Transverse colon (tissue), 4 donors: Measurements from ENCODE around the gene C4orf54. TPM values are rescaled to one million over a fixed set of nuclear protein-coding genes. Genes with fewer than 3 reads are reported as not detected.

Experiments used
- DNase-seq: peaks from one replicate; pipeline ENCODE4 v3.0.0-alpha.2; 2019
- H3K27ac ChIP-seq, 4 donors: fragments of 200-600 bp; sonication (generic); 2 replicates each; pipeline ENCODE4 v1.5.1; 2016 to 2018; ENCODE audit warnings: inconsistent platforms in 4 of 4
- H3K27me3 ChIP-seq: fragments of 200-600 bp; sonication (generic); 2 replicates; pipeline ENCODE4 v1.5.1; 2017; ENCODE audit warnings: inconsistent platforms
- H3K36me3 ChIP-seq, 4 donors: fragments of 200-600 bp; sonication (generic); 2 replicates each; pipeline ENCODE4 v1.5.1; 2017 to 2019; ENCODE audit warnings: inconsistent platforms in 4 of 4
- H3K4me1 ChIP-seq, 4 donors: fragments of 200-600 bp; sonication (generic); 2 replicates each; pipeline ENCODE4 v1.5.1; 2017 to 2020; ENCODE audit warnings: inconsistent platforms in 4 of 4
- H3K4me3 ChIP-seq, 4 donors: fragments of 200-600 bp; sonication (generic); 1 replicate in 1 of 4; 2 replicates in 3 of 4; pipeline versions ENCODE4 v1.5.1 to v1.6.1; 2017 to 2019; ENCODE audit warnings: inconsistent platforms in 4 of 4
- H3K9me3 ChIP-seq, 2 donors: fragments of 200-600 bp; sonication (generic); 2 replicates each; pipeline ENCODE4 v1.5.1; 2017 to 2019; ENCODE audit warnings: inconsistent platforms in 2 of 2
- EP300 ChIP-seq: sonication (generic); formaldehyde crosslinking; IDR thresholded peaks from one replicate; pipeline ENCODE4 v1.6.1; 2017; ENCODE audit warnings: antibody characterized with exemption, low read depth
- POLR2A ChIP-seq: fragments of 450-650 bp; IDR thresholded peaks from one replicate; pipeline ENCODE4 v1.6.1; 2016; ENCODE audit warnings: antibody characterized with exemption, mild to moderate bottlenecking, moderate library complexity
- POLR2AphosphoS5 ChIP-seq, 3 donors: sonication (generic); formaldehyde crosslinking; IDR thresholded peaks; one replicate each; pipeline ENCODE4 v1.6.1; 2016; ENCODE audit warnings: antibody characterized with exemption in 3 of 3
- WGBS, 2 donors: methylation state at CpG; one replicate each; pipeline ENCODE4 v1.1.5; 2018; ENCODE audit warnings: low coverage in 1 of 2; 5-methylcytosine and 5-hydroxymethylcytosine counted together
- in situ Hi-C, 4 donors: fragments of 200-750 bp; cut with MboI; loops; one replicate each; pipeline versions ENCODE4 v1.15.0 to v1.15.1; 2017; ENCODE audit warnings: low sequenced_read_pairs in 3 of 4, low pct_ligation_motif_present in 1 of 4, low pct_unique_long_range_greater_than_20kb in 1 of 4
- intact Hi-C: fragments of 100-400 bp; cut with DNase I; formaldehyde crosslinking; loops from one replicate; pipeline ENCODE4 v1.15.1; 2023; ENCODE audit warnings: low total_unique reads
- total RNA-seq, 4 donors: library from RNA; depleted of rRNA; stranded (reverse); fragments of >200 nt; gene quantifications; one replicate each; pipeline ENCODE4 v1.1.0, GENCODE V29; 2016
- TF ChIP-seq, protein P1 (sequence below), 5 experiments: fragments of 200-600 bp in 3 of 5; fragments of 450-650 bp in 2 of 5; sonication (generic) in 3 of 5; IDR thresholded peaks; 1 replicate in 2 of 5; 2 replicates in 3 of 5; pipeline ENCODE4 v1.5.1; 2016 to 2017; ENCODE audit warnings: antibody characterized with exemption in 5 of 5, inconsistent platforms in 3 of 5, mild to moderate bottlenecking in 2 of 5, moderate library complexity in 1 of 5

The C4orf54 gene
- total RNA-seq, 4 donors from 2014 or later = not detected

DNA sequence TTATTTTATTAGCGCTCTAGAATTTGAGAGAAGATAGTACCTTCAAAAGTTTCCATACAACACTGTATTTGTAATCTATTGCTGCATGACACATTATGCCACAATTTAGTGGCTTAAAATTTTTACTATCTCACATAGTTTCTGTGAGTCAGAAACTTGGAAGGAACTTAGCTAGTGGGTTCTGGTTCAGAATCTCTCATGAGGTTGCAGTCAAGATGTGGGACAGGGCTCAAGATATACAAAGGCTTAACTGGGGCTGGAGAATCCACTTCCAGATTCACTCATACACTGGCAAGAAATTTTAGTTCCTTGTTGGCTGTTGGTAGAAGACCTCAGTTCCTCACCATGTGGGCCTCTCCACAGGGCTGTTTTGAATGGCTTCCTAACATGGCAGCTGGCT is 11.5 kb upstream of the C4orf54 start:
- Histone ChIP-seq H3K4me1 (no peaks in the 10 kb centered on the region), H3K27me3 (no peaks in the 10 kb centered on the region), H3K27ac (no peak overlapping the region), H3K36me3 (no peaks in the 10 kb centered on the region), H3K4me3 (no peak overlapping the region), H3K9me3 (peaks cover 6 to 12% of the 10 kb centered on the region in 2 donors)
- in situ Hi-C loops = no loop called here
- DNase-seq = no peak
- WGBS, 2 donors = 91 to 94% methylated on average over 1 of the region's 1 CpG
- no peak for TF ChIP-seq POLR2A
- intact Hi-C loops = no loop called here

DNA sequence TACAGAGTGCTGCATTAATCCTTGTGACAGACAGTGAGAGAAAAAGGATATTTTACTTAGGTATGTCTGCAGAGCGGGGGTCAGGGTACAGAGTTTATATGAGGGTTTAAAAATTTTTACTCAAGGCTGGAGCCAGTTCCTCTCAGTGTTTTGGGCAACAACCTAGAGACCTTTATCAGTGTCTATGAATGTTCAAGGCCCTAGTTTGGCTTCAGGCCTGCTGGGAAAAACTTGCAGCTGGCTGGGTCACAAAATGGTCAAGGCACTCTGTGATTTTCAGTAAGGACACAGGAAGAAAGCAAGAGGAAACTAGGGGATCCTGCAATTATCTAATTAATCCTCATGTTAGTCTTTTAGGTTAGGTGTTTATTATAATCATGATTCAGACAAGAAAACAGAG is 10.8 kb upstream of the C4orf54 start:
- in situ Hi-C loops = no loop called here

DNA sequence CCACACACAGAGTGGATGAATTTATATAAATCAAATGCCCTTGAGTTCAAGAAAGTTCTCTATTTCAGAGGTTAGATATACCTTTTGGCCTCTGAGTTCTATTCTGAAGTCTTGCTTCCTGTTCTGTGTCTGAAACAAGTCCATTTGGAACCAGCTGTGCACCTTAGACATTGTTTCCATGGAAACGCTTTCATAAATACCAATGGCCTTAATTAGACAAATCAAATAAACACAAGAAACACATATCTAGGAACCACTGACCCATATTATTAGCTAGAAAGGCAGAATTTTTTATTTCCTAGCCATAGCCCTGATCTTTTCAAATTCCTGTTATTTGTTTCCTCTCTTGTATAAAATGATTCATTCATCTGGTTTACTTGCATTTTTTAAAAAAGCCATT is 8.4 kb upstream of the C4orf54 start:
- in situ Hi-C loops = no loop called here
- H3K27ac ChIP-seq = no peak overlapping the region
- TF ChIP-seq POLR2A = no peak
- no peak for TF ChIP-seq POLR2AphosphoS5 (IDR thresholded peaks at IDR 0.05)
- no peak for TF ChIP-seq EP300
- TF ChIP-seq, protein P1, sequence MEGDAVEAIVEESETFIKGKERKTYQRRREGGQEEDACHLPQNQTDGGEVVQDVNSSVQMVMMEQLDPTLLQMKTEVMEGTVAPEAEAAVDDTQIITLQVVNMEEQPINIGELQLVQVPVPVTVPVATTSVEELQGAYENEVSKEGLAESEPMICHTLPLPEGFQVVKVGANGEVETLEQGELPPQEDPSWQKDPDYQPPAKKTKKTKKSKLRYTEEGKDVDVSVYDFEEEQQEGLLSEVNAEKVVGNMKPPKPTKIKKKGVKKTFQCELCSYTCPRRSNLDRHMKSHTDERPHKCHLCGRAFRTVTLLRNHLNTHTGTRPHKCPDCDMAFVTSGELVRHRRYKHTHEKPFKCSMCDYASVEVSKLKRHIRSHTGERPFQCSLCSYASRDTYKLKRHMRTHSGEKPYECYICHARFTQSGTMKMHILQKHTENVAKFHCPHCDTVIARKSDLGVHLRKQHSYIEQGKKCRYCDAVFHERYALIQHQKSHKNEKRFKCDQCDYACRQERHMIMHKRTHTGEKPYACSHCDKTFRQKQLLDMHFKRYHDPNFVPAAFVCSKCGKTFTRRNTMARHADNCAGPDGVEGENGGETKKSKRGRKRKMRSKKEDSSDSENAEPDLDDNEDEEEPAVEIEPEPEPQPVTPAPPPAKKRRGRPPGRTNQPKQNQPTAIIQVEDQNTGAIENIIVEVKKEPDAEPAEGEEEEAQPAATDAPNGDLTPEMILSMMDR (IDR thresholded peaks at IDR 0.05) = no peak
- no peaks in the 10 kb centered on the region for H3K36me3 ChIP-seq
- H3K9me3 ChIP-seq = no peaks in the 10 kb centered on the region
- H3K27me3 ChIP-seq = no peaks in the 10 kb centered on the region
- no peak overlapping the region for H3K4me3 ChIP-seq
- 64 to 73% methylated on average over 1 of the region's 1 CpG for WGBS, 2 donors
- intact Hi-C loops = no loop called here
- no peak for DNase-seq
- H3K4me1 ChIP-seq = no peaks in the 10 kb centered on the region

More for the DNA sequence above, 10.8 kb upstream of the C4orf54 start:
- Histone ChIP-seq H3K4me3 (no peak overlapping the region), H3K9me3 (peaks cover 2 to 12% of the 10 kb centered on the region in 2 donors), H3K27me3 (no peaks in the 10 kb centered on the region), H3K36me3 (no peaks in the 10 kb centered on the region), H3K27ac (no peak overlapping the region), H3K4me1 (no peaks in the 10 kb centered on the region)
- no peak for DNase-seq
- TF ChIP-seq, protein P1 (IDR thresholded peaks at IDR 0.05) = no peak
- TF ChIP-seq POLR2A (no peak), POLR2AphosphoS5 (IDR thresholded peaks at IDR 0.05) (no peak), EP300 (no peak)
- WGBS, 2 donors = 86 to 89% methylated on average over 1 of the region's 1 CpG
- intact Hi-C loops = no loop called here

DNA sequence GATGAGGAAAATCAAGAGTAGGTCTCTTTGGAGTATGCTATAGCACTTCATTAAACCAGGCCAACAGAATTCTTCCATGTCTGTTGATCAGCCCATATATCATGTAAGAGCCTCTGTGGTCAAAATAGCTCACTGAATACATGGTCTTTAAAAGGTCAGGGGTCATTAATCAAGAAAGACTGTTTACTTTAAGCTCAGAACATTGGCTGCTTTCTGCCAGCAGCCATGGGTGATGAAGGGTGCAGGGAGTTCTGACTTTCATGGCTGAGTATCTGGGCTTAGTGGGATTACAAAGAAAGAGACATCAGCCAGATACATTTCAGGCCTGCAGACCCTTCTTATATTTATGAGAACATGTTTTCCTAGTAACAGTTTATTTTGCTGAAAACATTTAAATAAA is 7.1 kb upstream of the C4orf54 start:
- in situ Hi-C loops = no loop called here
- no peaks in the 10 kb centered on the region for H3K27me3 ChIP-seq
- H3K9me3 ChIP-seq = no peaks in the 10 kb centered on the region
- H3K4me1 ChIP-seq = no peaks in the 10 kb centered on the region
- TF ChIP-seq POLR2A = no peak
- no peak for TF ChIP-seq POLR2AphosphoS5 (IDR thresholded peaks at IDR 0.05)
- TF ChIP-seq, protein P1 (IDR thresholded peaks at IDR 0.05) = no peak
- no peak for TF ChIP-seq EP300
- DNase-seq = no peak
- no peak overlapping the region for H3K27ac ChIP-seq
- no peaks in the 10 kb centered on the region for H3K36me3 ChIP-seq
- no peak overlapping the region for H3K4me3 ChIP-seq
- intact Hi-C loops = no loop called here

DNA sequence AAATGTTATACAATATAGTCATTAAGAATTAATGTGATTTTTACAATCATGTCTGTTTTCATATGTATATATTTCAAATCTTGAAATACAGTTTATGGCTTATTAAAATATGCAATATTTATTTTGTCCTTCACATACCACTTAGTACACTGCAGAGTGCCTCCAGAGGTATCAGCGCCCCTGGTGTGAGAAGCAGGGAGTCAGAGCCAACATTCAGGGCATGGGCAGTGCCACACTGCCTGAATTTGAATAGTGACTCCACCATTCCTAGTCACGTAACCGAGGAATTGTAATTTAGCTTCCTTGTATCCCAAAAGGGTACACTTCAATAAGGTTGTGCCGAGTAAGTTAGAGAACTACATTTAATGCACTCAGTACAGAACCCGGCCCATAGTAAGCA is 4.3 kb upstream of the C4orf54 start:
- H3K27me3 ChIP-seq = no peaks in the 10 kb centered on the region
- no peaks in the 10 kb centered on the region for H3K4me1 ChIP-seq
- H3K4me3 ChIP-seq = no peak overlapping the region
- no peak for DNase-seq
- no peaks in the 10 kb centered on the region for H3K9me3 ChIP-seq
- TF ChIP-seq POLR2AphosphoS5 (IDR thresholded peaks at IDR 0.05) (no peak), EP300 (no peak), POLR2A (no peak)
- TF ChIP-seq, protein P1 (IDR thresholded peaks at IDR 0.05) = no peak
- 75 to 78% methylated on average over 5 of the region's 5 CpGs for WGBS, 2 donors
- in situ Hi-C loops = no loop called here
- H3K27ac ChIP-seq = no peak overlapping the region
- intact Hi-C loops = no loop called here
- no peaks in the 10 kb centered on the region for H3K36me3 ChIP-seq
